Activated CD8-positive, alpha-beta memory T cell treated with anti-CD3 and anti-CD28 coated beads, Interleukin-2, amount 50 U/mL, for 4 hours (primary cell): ENCODE data around the gene KSR2.

Experiments used
- DNase-seq: peaks from one replicate; pipeline ENCODE4 v3.0.0-alpha.2; 2020

Gene KSR2

DNA sequence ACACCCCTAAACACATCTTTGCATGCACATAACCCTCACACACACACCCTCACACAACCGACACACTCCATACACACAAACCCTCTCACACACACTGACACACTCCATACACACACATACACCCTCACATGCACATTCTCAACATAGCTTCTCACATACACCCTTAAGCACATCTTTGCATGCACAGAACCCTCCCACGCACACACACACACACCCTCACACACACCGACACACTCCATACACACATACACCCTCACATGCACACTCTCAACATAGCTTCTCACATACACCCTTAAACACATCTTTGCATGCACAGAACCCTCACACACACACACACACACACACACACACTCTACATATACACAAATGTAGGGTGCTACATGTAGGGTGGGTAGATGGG is 534.9 kb downstream of the KSR2 start:
- no peak for DNase-seq

DNA sequence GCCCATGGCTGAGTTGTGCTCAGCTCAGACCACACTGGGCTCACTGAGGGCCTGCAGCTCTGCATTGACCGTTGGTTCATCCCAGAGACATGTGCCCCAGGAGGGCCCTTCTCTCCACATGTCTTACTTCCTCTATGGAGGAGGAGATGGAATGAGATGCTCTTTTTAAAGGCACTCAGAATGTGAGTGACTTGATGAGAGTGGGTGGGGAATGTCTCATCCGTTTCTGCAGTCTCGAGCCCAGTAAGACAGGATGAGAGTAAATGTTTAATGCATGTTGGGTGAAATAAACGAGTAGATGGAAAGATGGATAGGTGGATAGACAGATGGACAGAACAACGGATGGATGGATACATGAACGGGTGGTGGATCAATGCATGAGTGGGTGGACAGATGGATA is 538.5 kb downstream of the KSR2 start:
- no peak for DNase-seq

DNA sequence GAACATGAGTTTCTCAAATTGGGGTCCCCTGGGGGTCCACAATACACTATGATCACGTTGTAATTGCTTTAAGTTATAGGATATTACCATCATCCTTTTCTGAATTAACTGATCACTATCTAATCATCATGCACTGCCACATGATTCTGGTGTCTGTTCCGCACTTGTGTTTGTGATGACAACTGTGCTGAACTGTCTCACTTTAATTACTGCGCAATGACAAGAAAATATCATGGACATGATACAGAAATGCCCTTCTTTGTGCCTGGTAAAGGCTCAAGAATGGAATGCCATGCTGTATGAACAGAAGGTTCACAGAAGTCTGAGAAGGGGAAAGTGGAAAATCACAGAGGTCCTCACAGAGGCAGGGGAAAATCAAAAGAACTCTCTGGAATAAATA is 541.6 kb downstream of the KSR2 start:
- DNase-seq: no peak

DNA sequence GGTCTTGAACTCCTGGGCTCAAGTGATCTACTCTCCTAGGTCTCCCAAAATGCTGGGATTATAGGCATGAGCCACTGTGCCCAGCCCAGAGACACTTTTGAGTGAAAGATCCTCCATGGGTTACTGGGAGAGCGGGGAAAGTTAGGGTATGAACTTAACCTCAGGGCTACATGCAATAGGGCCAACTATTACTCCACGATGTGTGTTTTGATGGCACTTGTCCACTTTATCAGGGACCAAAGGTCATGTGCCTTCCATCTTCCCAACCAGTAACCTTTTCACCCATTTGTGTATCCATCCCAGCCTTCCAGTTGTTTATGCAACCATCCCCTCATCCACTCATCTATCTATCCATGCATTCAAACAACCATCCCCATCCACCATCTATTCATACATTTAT is 546.8 kb downstream of the KSR2 start:
- no peak for DNase-seq

DNA sequence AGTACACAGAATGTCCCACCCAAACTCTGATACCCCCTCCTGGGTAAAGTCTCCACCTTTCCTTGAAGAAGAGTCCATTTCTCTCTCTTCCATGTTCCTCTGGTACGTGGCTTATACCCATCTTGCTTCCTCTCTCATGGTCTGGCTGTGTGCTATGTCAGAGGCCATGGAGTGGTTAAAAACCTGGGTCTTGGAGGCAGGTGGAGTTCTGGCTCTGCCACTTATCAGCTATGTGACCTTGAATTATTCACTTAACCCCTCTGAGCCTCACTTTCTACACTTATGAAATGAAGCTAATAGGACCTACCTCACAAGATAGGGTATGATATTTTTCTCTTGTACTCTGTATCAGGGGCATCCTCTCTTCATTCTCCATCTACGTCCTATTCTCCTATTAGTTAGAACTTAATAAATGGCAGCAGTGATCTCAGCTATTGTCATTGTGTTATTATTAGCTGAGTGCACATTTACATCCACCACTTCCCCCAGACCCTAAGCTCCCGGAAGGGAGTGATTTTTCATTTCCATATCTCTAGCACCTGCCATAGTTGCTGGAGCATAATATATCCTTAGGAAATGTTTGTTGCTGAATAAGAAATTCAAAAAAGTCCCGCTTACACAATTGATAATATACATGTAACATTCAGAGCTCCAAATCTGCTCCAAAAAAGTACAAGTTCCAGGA is 547.6 kb downstream of the KSR2 start:
- no peak for DNase-seq

DNA sequence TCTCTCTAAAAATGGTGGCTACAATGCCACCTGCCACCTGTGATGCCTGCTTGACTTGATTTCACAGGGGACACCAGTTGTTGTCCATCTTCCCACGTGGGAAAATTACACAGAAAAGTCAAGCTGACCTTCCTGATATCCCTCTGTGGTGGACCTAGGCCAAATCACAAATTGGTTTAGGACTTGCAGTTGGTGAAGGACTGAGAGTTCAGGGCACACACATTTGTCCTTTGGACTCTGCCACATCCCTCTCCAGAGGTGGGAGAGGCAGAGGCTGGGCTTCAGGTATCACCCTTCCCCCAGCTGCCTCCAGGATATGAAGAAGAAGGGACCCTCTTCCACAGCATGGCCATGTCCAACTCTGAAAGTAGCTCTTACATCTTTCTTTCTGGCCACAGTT is 551.8 kb downstream of the KSR2 start:
- no peak for DNase-seq

DNA sequence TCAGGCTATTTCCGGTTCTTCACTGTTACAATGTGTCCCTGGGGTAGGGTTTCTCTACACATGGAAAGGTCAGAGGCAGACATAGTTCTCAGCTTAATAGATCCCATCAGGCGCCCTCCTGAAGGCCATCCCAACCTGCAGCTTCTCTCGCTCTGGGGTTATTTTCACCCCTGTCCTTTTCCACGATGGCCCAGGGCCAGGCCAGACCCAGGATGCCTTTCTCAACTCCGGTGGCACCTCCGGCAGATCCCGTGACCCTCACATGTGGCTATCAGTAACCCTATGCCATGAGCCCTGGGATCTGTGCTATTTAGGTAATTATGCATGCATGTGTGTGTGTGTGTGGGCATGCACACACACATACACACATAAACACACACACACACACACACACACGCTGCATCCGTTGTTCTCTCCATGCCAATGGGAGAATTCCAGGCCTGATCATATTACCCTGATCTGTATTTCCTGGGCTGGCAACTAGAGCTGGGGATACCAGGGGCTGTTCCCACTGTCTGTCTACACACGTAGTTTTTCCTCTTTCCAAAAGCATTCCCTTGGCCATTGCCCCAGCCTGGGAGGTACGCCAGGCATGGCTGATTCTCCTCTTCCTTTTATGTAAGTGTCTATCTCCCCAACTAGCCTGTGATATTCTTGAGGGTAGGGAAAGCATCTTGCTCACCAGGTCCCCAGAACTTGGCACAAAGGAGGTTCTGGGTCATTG is 556.2 kb downstream of the KSR2 start:
- no peak for DNase-seq

DNA sequence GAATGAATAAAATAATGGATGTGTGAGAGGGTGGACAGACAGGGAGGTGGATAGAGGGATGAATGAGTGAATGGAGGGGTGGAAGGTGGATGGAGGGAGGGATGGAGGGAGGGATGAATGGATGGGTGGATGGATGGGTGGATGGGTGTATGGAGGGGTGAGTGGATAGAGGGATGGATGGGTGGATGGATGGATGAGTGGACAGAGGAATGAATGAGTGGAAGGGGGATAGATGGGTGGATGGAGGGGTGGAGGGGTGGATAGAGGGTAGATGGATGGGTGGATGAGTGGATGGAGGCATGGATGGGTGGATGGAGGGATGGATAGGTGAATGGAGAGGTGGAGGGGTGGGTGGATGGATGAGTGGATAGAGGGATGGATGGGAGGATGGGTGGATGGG is 559.5 kb downstream of the KSR2 start:
- no peak for DNase-seq

DNA sequence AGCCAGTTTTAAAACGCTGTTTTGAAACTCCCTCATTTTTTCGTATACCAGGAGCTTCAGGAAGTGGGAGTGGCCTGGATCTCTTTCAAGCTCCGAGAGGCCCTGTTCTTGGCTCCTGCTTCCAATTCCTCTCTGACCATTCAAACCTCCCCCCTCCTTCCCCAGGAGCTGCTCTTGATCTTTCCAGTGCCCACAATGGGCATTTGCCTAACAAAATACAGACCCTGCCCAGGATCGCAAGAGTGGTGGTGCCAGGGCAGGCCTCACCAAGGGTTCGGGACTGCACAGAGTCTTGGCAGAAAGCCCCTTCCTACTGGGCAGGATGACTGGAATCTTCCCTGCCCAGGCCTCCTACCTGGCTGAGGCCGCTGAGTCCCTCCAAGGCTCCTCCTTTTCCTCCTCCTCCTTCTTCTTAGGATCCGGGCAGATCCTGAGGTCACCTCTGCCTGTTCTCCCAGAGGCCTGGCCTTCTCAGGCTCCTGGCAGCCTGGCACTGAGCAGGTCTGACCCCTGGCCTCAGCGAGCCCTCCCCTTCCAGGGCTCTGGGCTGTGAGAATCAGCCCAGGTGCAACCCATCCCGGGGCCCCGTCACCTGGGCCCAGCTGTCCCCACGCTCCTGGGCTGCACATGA is 560.5 kb downstream of the KSR2 start:
- DNase-seq: no peak

DNA sequence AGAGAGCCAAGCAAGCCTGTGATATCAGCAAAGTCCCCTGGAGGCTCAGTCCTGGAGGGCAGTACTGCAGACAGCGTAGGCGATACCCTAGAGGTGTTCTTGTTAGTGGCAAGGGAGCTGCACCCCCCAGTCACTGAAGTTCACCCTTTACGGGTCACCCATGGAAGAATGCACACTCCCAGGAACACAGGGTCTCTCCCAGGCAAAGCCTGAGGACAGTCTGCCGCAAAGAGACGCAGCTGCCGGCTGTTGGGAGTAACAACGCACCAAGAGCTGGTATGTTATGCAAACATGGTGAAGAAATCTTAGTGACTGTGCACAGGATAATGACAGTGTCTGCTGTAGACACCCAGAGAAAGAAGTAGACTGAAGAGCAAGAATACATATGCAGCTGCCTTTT is 563.9 kb downstream of the KSR2 start:
- no peak for DNase-seq

DNA sequence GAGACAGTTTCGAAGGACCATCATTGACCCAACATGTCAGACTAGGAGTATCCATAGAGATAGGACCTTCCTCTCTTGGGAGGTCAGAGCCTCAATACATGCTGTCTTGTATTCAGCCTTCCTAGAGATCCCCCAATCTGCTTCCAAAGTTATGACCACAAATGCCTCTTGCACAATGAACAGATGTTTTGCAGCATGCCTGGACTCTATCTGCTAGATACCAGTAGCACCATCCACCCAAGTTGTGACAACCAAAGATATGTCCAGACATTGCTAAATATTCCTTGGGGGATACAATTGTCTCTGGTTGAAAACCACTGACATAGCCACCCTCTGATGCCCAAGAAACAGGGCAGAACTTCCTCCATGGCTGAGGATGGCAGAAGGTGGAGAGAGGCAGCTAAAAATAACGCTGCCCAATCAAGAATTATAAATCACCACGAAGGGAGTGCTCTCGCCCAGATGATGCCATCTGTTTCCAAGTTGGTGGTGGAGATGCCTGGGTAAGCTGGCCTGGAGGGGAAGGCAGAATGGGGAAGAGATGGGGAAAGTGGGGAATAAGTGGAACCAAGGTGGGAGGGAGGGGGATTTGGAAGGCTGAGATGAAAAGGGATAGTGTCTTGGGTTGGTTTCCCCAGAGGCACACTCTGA is 564.5 kb downstream of the KSR2 start:
- DNase-seq: no peak

DNA sequence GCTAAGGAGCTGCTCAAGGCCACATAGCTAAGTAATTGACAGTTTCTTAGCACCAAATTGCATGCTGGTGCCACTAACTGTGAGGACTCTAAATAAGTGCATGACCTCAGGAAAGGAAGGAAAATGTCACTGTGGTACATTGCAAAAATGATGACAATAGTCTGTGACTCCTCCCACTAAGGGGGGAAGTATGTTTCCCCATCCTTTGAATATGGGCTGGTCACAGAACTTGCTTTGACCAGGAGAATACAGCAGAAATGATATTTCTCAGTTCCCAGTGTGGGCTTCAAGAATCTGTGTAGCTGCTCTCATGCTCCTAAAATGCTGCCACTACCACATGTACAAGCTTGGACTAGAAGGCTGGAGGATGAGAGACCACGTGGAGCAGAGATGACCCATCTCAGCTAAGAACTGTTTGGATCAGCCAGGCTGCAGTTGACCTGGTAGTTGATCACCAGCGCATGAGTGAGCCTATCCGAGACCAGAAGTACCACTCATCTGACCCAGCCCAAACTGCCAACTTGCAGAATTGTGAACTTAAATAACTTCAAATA is 565.1 kb downstream of the KSR2 start:
- no peak for DNase-seq
